OCI-LY3 (cell line): ENCODE measurements around the gene RNF149.

Experiments used
- H2AFZ ChIP-seq: fragments of 200-600, 300-600 bp; shearing (Covaris generic); 2 replicates; pipeline ENCODE4 v1.6.0; 2014; ENCODE audit warnings: antibody characterized with exemption, low read depth, low read length
- H3K27ac ChIP-seq: fragments of 200-600, 300-600 bp; sonication (generic); 2 replicates; pipeline ENCODE4 v1.5.1; 2014; ENCODE audit warnings: mild to moderate bottlenecking, low read length, moderate library complexity, mixed read lengths
- H3K27me3 ChIP-seq: fragments of 200-600, 300-600 bp; sonication (generic); 2 replicates; pipeline ENCODE4 v1.6.1; 2014; ENCODE audit warnings: low read depth, low read length, mixed read lengths
- H3K36me3 ChIP-seq: fragments of 200-600, 300-600 bp; sonication (generic); replicated peaks from 2 replicates; pipeline ENCODE3; 2014; ENCODE audit warnings: low read depth, low read length, mixed read lengths
- H3K4me1 ChIP-seq: fragments of 300-600, 200-600 bp; sonication (generic); 2 replicates; pipeline ENCODE4 v1.6.1; 2014; ENCODE audit warnings: low read length, mixed read lengths
- H3K4me2 ChIP-seq: fragments of 200-600, 300-600 bp; sonication (generic); 2 replicates; pipeline ENCODE4 v1.6.1; 2014; ENCODE audit warnings: low read length, mixed read lengths
- H3K4me3 ChIP-seq: fragments of 300-600, 200-600 bp; sonication (generic); 2 replicates; pipeline ENCODE4 v1.5.1; 2014; ENCODE audit warnings: antibody characterized with exemption, mild to moderate bottlenecking, low read length, moderate library complexity
- H3K79me2 ChIP-seq: fragments of 300-600, 200-600 bp; shearing (Covaris generic); 2 replicates; pipeline ENCODE4 v1.6.1; 2014; ENCODE audit warnings: mild to moderate bottlenecking, low read length, mixed read lengths
- H3K9ac ChIP-seq: fragments of 300-600, 200-600 bp; shearing (Covaris generic); 2 replicates; pipeline ENCODE4 v1.6.0; 2014; ENCODE audit warnings: mild to moderate bottlenecking, low read length, moderate library complexity
- H3K9me3 ChIP-seq: fragments of 200-600, 300-600 bp; shearing (Covaris generic); 2 replicates; pipeline ENCODE4 v1.6.1; 2014; ENCODE audit warnings: low read length, mixed read lengths; ENCODE audit not compliant: insufficient read depth
- H4K20me1 ChIP-seq: fragments of 200-600, 300-600 bp; sonication (generic); 2 replicates; pipeline ENCODE4 v1.6.1; 2016; ENCODE audit warnings: low read length, mixed read lengths; ENCODE audit not compliant: insufficient read depth
- CTCF ChIP-seq: fragments of 200-600, 300-600 bp; sonication (generic); IDR thresholded peaks from 2 replicates; pipeline ENCODE4 v1.5.1; 2014; ENCODE audit warnings: antibody characterized with exemption, low read length, low read depth
- EZH2phosphoT487 ChIP-seq: fragments of 200-600 bp; shearing (Covaris generic); IDR thresholded peaks from 2 replicates; pipeline ENCODE4 v1.6.1; 2018; ENCODE audit warnings: antibody characterized with exemption, mixed run types, low read depth

The RNF149 gene

DNA sequence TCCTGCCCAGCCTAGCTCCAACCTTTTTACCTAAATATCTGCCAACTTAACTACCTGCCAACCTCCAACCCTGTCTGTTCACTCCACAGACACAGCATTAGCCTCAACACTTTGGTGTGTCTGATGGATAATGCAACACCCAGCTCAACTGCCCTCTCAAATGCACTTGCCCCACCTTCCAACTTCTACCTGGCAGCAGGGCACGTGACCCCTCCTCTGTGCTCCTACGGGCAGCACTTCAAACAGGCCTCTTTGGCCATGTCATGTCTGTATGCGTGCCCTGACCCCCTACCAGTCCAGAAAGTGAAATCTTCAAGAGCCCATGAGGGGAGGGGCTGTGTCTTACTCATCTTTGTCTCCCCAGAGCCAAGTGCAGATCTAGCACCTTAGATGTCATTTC is 25.5 kb downstream of the RNF149 start:
- TF ChIP-seq CTCF (no peak), EZH2phosphoT487 (no peak)
- no peak overlapping the region for H3K27ac ChIP-seq
- no peaks in the 10 kb centered on the region for H3K36me3 ChIP-seq
- no peaks in the 10 kb centered on the region for H4K20me1 ChIP-seq
- H3K79me2 ChIP-seq: no peaks in the 10 kb centered on the region
- no peak overlapping the region for H3K4me3 ChIP-seq
- no peak overlapping the region for H2AFZ ChIP-seq
- H3K9ac ChIP-seq: no peak overlapping the region
- no peak overlapping the region for H3K4me2 ChIP-seq
- H3K27me3 ChIP-seq: peaks cover 27% of the 10 kb centered on the region
- H3K4me1 ChIP-seq: peaks cover 8% of the 10 kb centered on the region
- H3K9me3 ChIP-seq: no peaks in the 10 kb centered on the region

- H3K4me1 ChIP-seq: peaks cover 8% of the 10 kb centered on the region
- H3K79me2 ChIP-seq: no peaks in the 10 kb centered on the region
- no peak overlapping the region for H2AFZ ChIP-seq
- no peaks in the 10 kb centered on the region for H3K9me3 ChIP-seq
- TF ChIP-seq EZH2phosphoT487 (no peak), CTCF (no peak)
- H3K4me2 ChIP-seq: no peak overlapping the region
- H3K36me3 ChIP-seq: no peaks in the 10 kb centered on the region
- no peak overlapping the region for H3K27ac ChIP-seq
- H3K27me3 ChIP-seq: peaks cover 31% of the 10 kb centered on the region
- H4K20me1 ChIP-seq: no peaks in the 10 kb centered on the region
- no peak overlapping the region for H3K9ac ChIP-seq
- H3K4me3 ChIP-seq: no peak overlapping the region
Observed at GRCh38 chr2:101281482-101281881, 27.0 kb downstream of the RNF149 start.

GRCh38 chr2:101278925-101279324 is 29.6 kb downstream of the RNF149 start:
- no peak overlapping the region for H3K9ac ChIP-seq
- H3K36me3 ChIP-seq: no peaks in the 10 kb centered on the region
- no peaks in the 10 kb centered on the region for H3K79me2 ChIP-seq
- no peaks in the 10 kb centered on the region for H4K20me1 ChIP-seq
- no peak overlapping the region for H3K4me2 ChIP-seq
- peaks cover 8% of the 10 kb centered on the region for H3K4me1 ChIP-seq
- peaks cover 29% of the 10 kb centered on the region for H3K27me3 ChIP-seq
- no peaks in the 10 kb centered on the region for H3K9me3 ChIP-seq
- no peak overlapping the region for H3K27ac ChIP-seq
- TF ChIP-seq EZH2phosphoT487 (no peak), CTCF (no peak)
- H3K4me3 ChIP-seq: no peak overlapping the region
- no peak overlapping the region for H2AFZ ChIP-seq

DNA sequence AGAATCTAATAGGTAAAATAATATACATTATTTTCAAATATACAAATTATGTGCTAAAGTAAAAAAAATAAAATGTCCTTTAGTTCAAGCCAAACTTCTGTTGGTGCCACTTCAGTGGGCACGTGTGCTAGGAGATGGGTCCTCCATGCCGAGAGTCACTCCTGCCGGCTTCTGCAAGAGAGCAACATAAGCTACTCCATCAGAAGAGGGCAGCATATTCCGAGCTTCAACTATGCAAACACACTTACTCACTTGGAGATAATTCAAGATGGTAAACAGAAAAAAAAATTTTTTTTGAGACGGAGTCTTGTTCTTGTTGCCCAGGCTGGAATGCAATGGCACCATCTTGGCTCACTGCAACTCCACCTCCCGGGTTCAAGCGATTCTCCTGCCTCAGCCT is 31.4 kb downstream of the RNF149 start:
- H3K4me1 ChIP-seq: peaks cover 20% of the 10 kb centered on the region
- H2AFZ ChIP-seq: no peak overlapping the region
- no peak overlapping the region for H3K4me3 ChIP-seq
- no peaks in the 10 kb centered on the region for H3K36me3 ChIP-seq
- no peaks in the 10 kb centered on the region for H3K9me3 ChIP-seq
- peak; percentile 31 for TF ChIP-seq CTCF
- TF ChIP-seq EZH2phosphoT487: no peak
- no peak overlapping the region for H3K9ac ChIP-seq
- H4K20me1 ChIP-seq: no peaks in the 10 kb centered on the region
- H3K79me2 ChIP-seq: no peaks in the 10 kb centered on the region
- H3K27me3 ChIP-seq: peaks cover 16% of the 10 kb centered on the region
- no peak overlapping the region for H3K27ac ChIP-seq
- H3K4me2 ChIP-seq: no peak overlapping the region
